Endothelial cell of umbilical vein (primary cell): ENCODE results near the gene ECSIT. TPM values are rescaled to one million over a fixed set of nuclear protein-coding genes. Genes with fewer than 3 reads are reported as not detected.

Experiments used
- Bru-seq: library from RNA; stranded (reverse); fragments of 400-500 nt; gene quantifications from one replicate; lab custom pipeline; 2021; lab: Mats Ljungman, UMichigan
- BruChase-seq, 2 experiments: library from RNA; stranded (reverse); fragments of 400-500 nt; gene quantifications; one replicate each; lab custom pipeline; 2021; lab: Mats Ljungman, UMichigan
- BruUV-seq: library from RNA; stranded (reverse); fragments of 400-500 nt; replicated peaks from 2 replicates; lab custom pipeline; 2021; lab: Mats Ljungman, UMichigan
- CTCF ChIA-PET: fragments of 300-600, 350-600 bp; sonication (Branson Sonifier 250); formaldehyde crosslinking; loops from one replicate; lab custom pipeline; 2021; ENCODE audit warnings: antibody characterized with exemption, inconsistent platforms; lab: Charles Lee
- POLR2A ChIA-PET: fragments of 300-600, 350-600 bp; sonication (Branson Sonifier 250); formaldehyde crosslinking; loops from one replicate; lab custom pipeline; 2021; ENCODE audit warnings: antibody characterized with exemption, inconsistent platforms; lab: Charles Lee
- DNase-seq: peaks from one replicate; pipeline ENCODE4 v3.0.0-alpha.2; 2011; ENCODE audit warnings: low read depth, low spot score
- FAIRE-seq: peaks from 2 replicates; lab custom pipeline; 2011; peaks lifted over from hg19 to GRCh38; lab: Jason Lieb, UNC
- H2AFZ ChIP-seq: 2 replicates; pipeline ENCODE4 v1.6.0; 2012; ENCODE audit warnings: low read depth, low read length, control low read depth, inconsistent platforms
- H3K27ac ChIP-seq: 2 replicates; pipeline ENCODE4 v1.5.1; 2011; ENCODE audit warnings: low read depth, mild to moderate bottlenecking, control low read depth, low read length, moderate library complexity; ENCODE audit not compliant: insufficient read depth
- H3K27me3 ChIP-seq, 2 experiments: 2 replicates each; pipeline versions ENCODE4 v1.6.0 to v1.6.1; 2011; ENCODE audit warnings: low read length in 2 of 2, mixed read lengths in 1 of 2; ENCODE audit not compliant: control insufficient read depth in 2 of 2, insufficient read depth in 2 of 2
- H3K36me3 ChIP-seq, 2 experiments: 2 replicates in 1 of 2; 3 replicates in 1 of 2; pipeline ENCODE4 v1.5.1; 2011; ENCODE audit warnings: low read length in 2 of 2, mild to moderate bottlenecking in 1 of 2, moderate library complexity in 1 of 2; ENCODE audit not compliant: control insufficient read depth in 2 of 2, insufficient read depth in 2 of 2; ENCODE audit errors: extremely low read depth in 1 of 2
- H3K4me1 ChIP-seq: 3 replicates; pipeline ENCODE4 v1.5.1; 2011; ENCODE audit warnings: mild to moderate bottlenecking, low read length; ENCODE audit not compliant: control insufficient read depth, insufficient read depth; ENCODE audit errors: extremely low read depth
- H3K4me2 ChIP-seq: 2 replicates; pipeline ENCODE4 v1.6.1; 2011; ENCODE audit warnings: low read length, control low read depth, mixed read lengths; ENCODE audit not compliant: insufficient read depth
- H3K4me3 ChIP-seq, 3 experiments: fragments of 200-600 bp in 1 of 3; sonication (generic), shearing (Covaris generic) in 1 of 3; replicated peaks in 1 of 3; 2 replicates each; pipeline ENCODE4 v1.5.1; 2011 to 2016; ENCODE audit warnings: control low read depth in 3 of 3, low read length in 3 of 3, mild to moderate bottlenecking in 2 of 3, inconsistent platforms in 1 of 3, low read depth in 1 of 3, moderate library complexity in 1 of 3; ENCODE audit not compliant: insufficient read depth in 1 of 3
- H3K79me2 ChIP-seq: 2 replicates; pipeline ENCODE4 v1.6.0; 2012; ENCODE audit warnings: low read length, inconsistent platforms; ENCODE audit not compliant: control insufficient read depth, insufficient read depth
- H3K9ac ChIP-seq: replicated peaks from 2 replicates; pipeline ENCODE3; 2011; ENCODE audit warnings: low read length, control low read depth; ENCODE audit not compliant: insufficient read depth; ENCODE audit errors: extremely low read depth
- H3K9me1 ChIP-seq: replicated peaks from 3 replicates; pipeline ENCODE4 v1.6.0; 2011; ENCODE audit warnings: mild to moderate bottlenecking, low read length; ENCODE audit not compliant: control insufficient read depth, insufficient read depth; ENCODE audit errors: extremely low read depth
- H3K9me3 ChIP-seq: replicated peaks from 2 replicates; pipeline ENCODE4 v1.5.1; 2012; ENCODE audit warnings: low read length, inconsistent platforms; ENCODE audit not compliant: control insufficient read depth, insufficient read depth
- H4K20me1 ChIP-seq: replicated peaks from 2 replicates; pipeline ENCODE3; 2011; ENCODE audit warnings: mild to moderate bottlenecking, low read length; ENCODE audit not compliant: control insufficient read depth, insufficient read depth; ENCODE audit errors: extremely low read depth
- EZH2 ChIP-seq: IDR thresholded peaks from 2 replicates; pipeline ENCODE4 v1.6.1; 2012; ENCODE audit warnings: borderline replicate concordance, low read depth, mild to moderate bottlenecking, moderate library complexity, low read length, inconsistent platforms; ENCODE audit not compliant: severe bottlenecking
- FOS ChIP-seq: IDR thresholded peaks from 2 replicates; pipeline ENCODE4 v1.6.1; 2011; ENCODE audit warnings: mild to moderate bottlenecking, low read length, moderate library complexity, borderline replicate concordance; ENCODE audit not compliant: insufficient read depth
- GATA2 ChIP-seq: IDR thresholded peaks from 2 replicates; pipeline ENCODE4 v1.7.0; 2011; ENCODE audit warnings: low read depth, mild to moderate bottlenecking, moderate library complexity, mixed read lengths, low read length; ENCODE audit not compliant: insufficient read length, insufficient read depth
- MYC ChIP-seq: IDR thresholded peaks from one replicate; pipeline ENCODE4 v1.6.1; 2011; ENCODE audit warnings: mild to moderate bottlenecking, low read depth, low read length
- POLR2AphosphoS5 ChIP-seq: IDR thresholded peaks from 2 replicates; pipeline ENCODE4 v1.6.1; 2012; ENCODE audit warnings: low read depth, mild to moderate bottlenecking, control low read depth, low read length, moderate library complexity; ENCODE audit not compliant: insufficient read depth
- dilution Hi-C: fragments of 300-500 bp; cut with MboI; formaldehyde crosslinking; loops from one replicate; pipeline ENCODE4 v1.15.0; 2019; ENCODE audit warnings: low sequenced_read_pairs; ENCODE audit not compliant: extremely low pct_ligation_motif_present
- intact Hi-C: fragments of 100-400 bp; cut with micrococcal nuclease; formaldehyde crosslinking; loops from one replicate; pipeline ENCODE4 v1.10.0; 2022
- long read RNA-seq: library from polyadenylated mRNA; stranded (forward); transcript quantifications from one replicate; pipeline ENCODE4 v2.0.0, GENCODE V29; 2021
- polyA minus RNA-seq, 3 experiments: library from RNA; depleted of rRNA, polyadenylated mRNA; stranded (reverse); fragments of >200 nt; gene quantifications; 1 replicate in 1 of 3; 2 replicates in 2 of 3; pipeline ENCODE4 v1.2.3, GENCODE V29; 2011
- polyA plus RNA-seq, 4 experiments: library from polyadenylated mRNA; depleted of rRNA in 3 of 4; stranded (reverse) in 3 of 4; unstranded in 1 of 4; fragments of >200 nt; gene quantifications; 2 replicates each; pipeline versions ENCODE4 v1.2.1 to v1.2.3, GENCODE V29; 2011 to 2012; ENCODE audit warnings: missing spikeins in 1 of 4
- total RNA-seq: library from RNA; stranded (reverse); gene quantifications from 2 replicates; pipeline ENCODE4 v1.2.3, GENCODE V29; 2021
- TF ChIP-seq, protein P1 (sequence below): IDR thresholded peaks from 2 replicates; pipeline ENCODE4 v1.6.1; 2011; ENCODE audit not compliant: insufficient read depth, insufficient read length

The ECSIT gene
- total RNA-seq (32.4 and 36.7 TPM in 2 replicates), polyA plus RNA-seq (47.2 and 54.0 TPM in 2 replicates), polyA minus RNA-seq (39.8 and 43.5 TPM in 2 replicates), Bru-seq, nascent RNA (percentile 53 among the genes with signal in this experiment), BruChase-seq, experiment 1, labeled RNA remaining after a 6-hour chase (percentile 61 among the genes with signal in this experiment), BruChase-seq, experiment 2, labeled RNA remaining after a 2-hour chase (percentile 56 among the genes with signal in this experiment)
- polyA plus RNA-seq (2011; cell fraction: cytosol; rRNA removed) = 48.2 and 50.9 TPM in 2 replicates
- 40.3 and 48.2 TPM in 2 replicates for polyA plus RNA-seq (2011; cell fraction: nucleus; rRNA removed)
- polyA plus RNA-seq (2012) = 25.2 and 29.2 TPM in 2 replicates
- 43.4 TPM for polyA minus RNA-seq (2011; cell fraction: cytosol; rRNA and poly(A)+ RNA removed)
- polyA minus RNA-seq (2011; cell fraction: nucleus; rRNA and poly(A)+ RNA removed) = 7.8 and 9.1 TPM in 2 replicates
- long read RNA-seq, transcript ECSIT-203 (6 exons, 970 nt) = minor isoform, 9 of 81 reads
- long read RNA-seq, transcript ECSIT-202 (8 exons, 1,700 nt) = major isoform, 56 of 81 reads
- long read RNA-seq, partial matches to known transcripts = 2 of 81 reads
- long read RNA-seq, other reads (novel, unspliced or antisense) = 14 of 81 reads

DNA sequence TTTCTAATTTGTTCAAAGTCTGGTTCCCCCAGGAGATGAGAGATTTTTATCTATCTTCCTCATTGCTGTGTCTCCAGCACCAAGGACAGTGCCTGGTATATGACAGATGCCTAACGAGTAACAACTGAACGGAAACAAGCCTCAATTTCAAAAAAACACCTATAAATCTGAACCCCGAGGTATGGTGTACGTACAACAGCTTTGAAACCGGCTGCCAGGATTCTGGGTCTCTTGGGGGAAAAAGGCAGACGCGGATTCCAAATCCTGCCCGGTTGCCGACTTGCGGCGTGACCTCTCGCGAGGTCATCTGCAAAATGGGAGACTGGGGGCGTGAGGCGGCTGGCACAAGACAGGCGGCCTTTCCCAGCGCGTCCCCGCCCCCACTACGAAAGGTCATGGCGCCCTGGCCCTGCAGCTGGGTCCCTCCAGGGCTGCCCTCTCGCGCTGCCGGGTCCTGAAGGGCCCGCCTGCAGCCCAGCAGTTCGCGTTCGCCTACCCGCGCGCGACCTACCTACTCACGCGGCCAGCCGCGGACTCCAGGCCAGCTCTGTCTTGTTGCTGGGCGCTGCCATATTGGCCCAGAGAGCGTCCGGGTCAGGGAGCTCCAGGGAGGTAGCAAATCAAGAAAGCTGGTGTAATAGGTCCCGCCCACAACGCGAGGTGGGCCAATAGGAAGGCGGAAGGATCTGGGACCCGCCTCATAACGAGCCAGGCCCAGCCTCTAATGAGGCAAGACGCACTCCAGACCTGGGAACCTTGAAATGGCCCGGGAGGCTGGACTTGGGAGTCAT, at the start of gene ECSIT:
Gene ECSIT (minus strand): TSS at position 584 of the 791 bp plus-strand sequence. CDS start 9,964 bp downstream, outside the sequence.
- peak; percentile 77 for TF ChIP-seq POLR2AphosphoS5
- TF ChIP-seq FOS = no peak
- no peak for TF ChIP-seq EZH2
- no peak for TF ChIP-seq MYC
- TF ChIP-seq, protein P1, sequence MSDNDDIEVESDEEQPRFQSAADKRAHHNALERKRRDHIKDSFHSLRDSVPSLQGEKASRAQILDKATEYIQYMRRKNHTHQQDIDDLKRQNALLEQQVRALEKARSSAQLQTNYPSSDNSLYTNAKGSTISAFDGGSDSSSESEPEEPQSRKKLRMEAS = peak; percentile 9
- peak; percentile 64 for TF ChIP-seq GATA2
- H3K9ac ChIP-seq = peak within 1 kb of the TSS; percentile 86
- H3K36me3 ChIP-seq = no peaks in the 10 kb centered on the region
- H3K4me1 ChIP-seq = peaks cover 8% of the 10 kb centered on the region
- peaks cover 6% of the 10 kb centered on the region for H3K79me2 ChIP-seq
- no peaks in the 10 kb centered on the region for H3K27me3 ChIP-seq
- FAIRE-seq (peak; percentile 99), DNase-seq (peak; percentile 99)
- H3K4me3 ChIP-seq = peak within 1 kb of the TSS; percentile 52 to 98 (median 90)
- H3K27ac ChIP-seq = peak within 1 kb of the TSS; percentile 82
- intact Hi-C loops (loop anchor here (1.0 to 2.0 kb wide), 3 partner anchors 23 to 58 kb away; partner anchors contain the start of genes ELOF1 and ZNF653), dilution Hi-C loops (no loop called here)
- BruUV-seq = TSS peak; percentile 74
- ChIA-PET CTCF (interaction anchor here (1.2 kb wide), 1 partner anchor 235 kb away, joined by 3 read pairs; no protein-coding TSS in a partner anchor), POLR2A (interaction anchor here (0.6 kb wide), 1 partner anchor 1307 kb away, joined by 5 read pairs; no protein-coding TSS in a partner anchor)
- no peaks in the 10 kb centered on the region for H4K20me1 ChIP-seq
- H3K9me1 ChIP-seq = no peaks in the 10 kb centered on the region
- H3K4me2 ChIP-seq = peak within 1 kb of the TSS; percentile 67
- peak within 1 kb of the TSS; percentile 86 for H2AFZ ChIP-seq
- no peaks in the 10 kb centered on the region for H3K9me3 ChIP-seq
